Activated CD4-positive, alpha-beta T cell treated with anti-CD3 and anti-CD28 coated beads, Interleukin-2, Interleukin-6, amounts not matched to agents 100 ng/mL and 50 ng/mL, durations not matched to agents 16 hours and 8 hours (primary cell): Measurements from ENCODE around the gene YPEL2.
"Not testable (repeated sequence)": the region's sequence is repeated elsewhere in the genome, so short reads cannot be mapped to it uniquely, and the experiment has no call there.

ENCODE experiments used
- DNase-seq: peaks from one replicate; pipeline ENCODE4 v3.0.0-alpha.2; 2020

The YPEL2 gene

GRCh38 chr17:59331129-59331928, at the start of gene YPEL2:
TSS of gene YPEL2 (plus strand) at chr17:59331655. CDS start at chr17:59353410, 21,755 bp downstream.
- DNase-seq = peak; percentile 93

GRCh38 chr17:59284317-59284716, 47.1 kb upstream of the YPEL2 start:
- no peak for DNase-seq

GRCh38 chr17:59287452-59287851, 44.0 kb upstream of the YPEL2 start:
- DNase-seq = peak; percentile 23

- no peak for DNase-seq
Measured at GRCh38 chr17:59287891-59288290, 43.6 kb upstream of the YPEL2 start.

- no peak for DNase-seq
Measured at GRCh38 chr17:59289981-59290301, 41.5 kb upstream of the YPEL2 start.

GRCh38 chr17:59290302-59290998, 41.0 kb upstream of the YPEL2 start:
- not testable (repeated sequence) for DNase-seq

GRCh38 chr17:59292174-59292523, 39.3 kb upstream of the YPEL2 start:
- no peak for DNase-seq

GRCh38 chr17:59296190-59296589, 35.3 kb upstream of the YPEL2 start:
- DNase-seq = no peak

- no peak for DNase-seq
Measured at GRCh38 chr17:59298521-59298920, 32.9 kb upstream of the YPEL2 start.

GRCh38 chr17:59299400-59300092, 31.9 kb upstream of the YPEL2 start:
- no peak for DNase-seq

GRCh38 chr17:59300941-59301340, 30.5 kb upstream of the YPEL2 start:
- no peak for DNase-seq

- DNase-seq = no peak
Measured at GRCh38 chr17:59304811-59305210, 26.6 kb upstream of the YPEL2 start.

- DNase-seq = no peak
Measured at GRCh38 chr17:59310263-59310920, 21.1 kb upstream of the YPEL2 start.

GRCh38 chr17:59311051-59311468, 20.4 kb upstream of the YPEL2 start:
- peak; percentile 84 for DNase-seq

- not testable (repeated sequence) for DNase-seq
Measured at GRCh38 chr17:59311521-59311920, 19.9 kb upstream of the YPEL2 start.

GRCh38 chr17:59315866-59316265, 15.6 kb upstream of the YPEL2 start:
- DNase-seq = no peak

GRCh38 chr17:59327121-59327980, 4.1 kb upstream of the YPEL2 start:
- no peak for DNase-seq

- no peak for DNase-seq
Measured at GRCh38 chr17:59327981-59328290, 3.5 kb upstream of the YPEL2 start.

- DNase-seq = no peak
Measured at GRCh38 chr17:59328601-59329000, 2.9 kb upstream of the YPEL2 start.

- DNase-seq = peak; percentile 73
Measured at GRCh38 chr17:59329176-59330052, 2.0 kb upstream of the YPEL2 start.
